Muscle of back (tissue), 11 donors: ENCODE results near the gene YDJC. TPM values are rescaled to one million over a fixed set of nuclear protein-coding genes. Genes with fewer than 3 reads are reported as not detected.
"Not testable (repeated sequence)": the region's sequence is repeated elsewhere in the genome, so short reads cannot be mapped to it uniquely, and the experiment has no call there.

Source experiments
- DNase-seq, 3 donors: peaks; one replicate each; pipeline versions ENCODE4 v3.0.0 to v3.0.0-alpha.2; 2013
- polyA plus RNA-seq, 10 donors: library from polyadenylated mRNA; unstranded; fragments of 120-200 nt; gene quantifications; one replicate each; pipeline ENCODE4 v1.2.1, GENCODE V29; 2013; ENCODE audit not compliant: insufficient read length in 10 of 10

YDJC gene
- polyA plus RNA-seq, 10 donors: 2.7 to 5.6 (median 4.0) TPM

DNA sequence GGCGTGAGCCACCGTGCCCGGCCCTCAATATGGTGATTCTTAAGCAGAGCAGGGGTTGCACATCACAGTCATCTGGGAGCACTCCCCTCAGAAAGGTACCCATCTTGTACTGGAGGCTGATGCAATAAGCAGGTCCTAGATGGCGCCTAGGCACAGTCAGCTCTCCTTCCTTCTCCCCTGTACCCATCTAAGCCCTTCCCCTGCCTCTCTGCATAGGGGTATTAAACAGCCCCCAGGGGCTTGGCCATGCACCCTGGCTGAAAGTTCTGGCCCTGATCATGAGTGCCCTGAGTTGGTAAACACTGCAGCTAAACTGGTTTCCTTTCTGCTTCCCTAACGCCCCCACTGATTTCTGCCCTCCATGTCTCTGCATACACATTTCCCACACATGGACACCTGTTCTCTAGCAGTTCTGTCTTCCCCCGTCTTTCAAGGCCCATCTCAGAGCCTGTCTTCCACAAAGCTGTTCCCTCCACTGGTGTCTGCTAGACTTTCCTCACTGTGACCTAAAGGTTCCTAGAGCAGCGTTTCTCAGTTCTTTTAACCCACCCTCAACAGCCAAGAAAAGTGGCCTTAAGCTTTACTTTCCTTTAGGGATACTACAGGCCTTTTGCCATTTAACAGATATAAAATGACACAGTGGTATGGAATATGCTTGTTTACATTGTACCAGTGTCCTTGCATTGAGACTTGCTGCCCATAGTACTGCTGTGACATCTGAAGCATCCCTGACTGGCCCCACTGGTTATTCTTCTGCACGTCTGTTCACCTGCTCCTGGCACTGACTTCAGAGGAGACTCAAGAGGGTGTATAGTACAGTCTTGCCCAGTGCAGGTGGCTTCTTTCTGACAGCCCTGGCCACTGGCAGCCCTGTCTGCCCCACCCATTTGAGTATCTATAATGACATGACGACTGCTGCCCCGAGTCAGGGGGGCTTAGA is 46.8 kb downstream of the YDJC start:
- no peak for DNase-seq

DNA sequence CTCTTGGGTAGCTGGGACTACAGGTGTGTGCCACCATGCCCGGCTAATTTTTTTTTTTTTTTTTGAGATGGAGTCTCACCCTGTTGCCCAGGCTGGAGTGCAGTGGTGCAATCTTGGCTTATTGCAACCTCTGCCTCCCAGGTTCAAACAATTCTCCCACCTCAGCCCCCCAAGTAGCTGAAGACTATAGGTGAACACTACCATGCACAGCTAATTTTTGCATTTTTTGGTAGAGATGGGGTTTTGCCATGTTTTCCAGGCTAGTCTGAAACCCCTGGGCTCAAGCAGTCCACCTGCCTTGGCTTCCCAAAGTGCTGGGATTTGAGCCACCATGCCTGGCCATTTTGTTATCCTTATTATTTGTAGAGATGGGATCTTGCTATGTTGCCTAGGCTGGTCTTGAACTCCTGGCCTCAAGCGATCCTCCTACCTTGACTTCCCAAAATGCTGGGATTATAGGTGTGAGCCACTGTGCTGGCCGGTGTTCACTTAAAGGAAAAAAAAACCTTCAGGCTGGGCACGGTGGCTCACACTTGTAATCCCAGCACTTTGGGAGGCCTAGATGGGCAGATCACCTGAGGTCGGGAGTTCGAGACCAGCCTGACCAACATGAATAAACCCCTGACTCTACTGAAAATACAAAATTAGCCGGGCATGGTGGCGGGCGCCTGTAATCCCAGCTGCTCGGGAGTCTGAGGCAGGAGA is 48.7 kb downstream of the YDJC start:
- not testable (repeated sequence) for DNase-seq

- DNase-seq: not testable (repeated sequence)
Observed at GRCh38 chr22:21580623-21581007, 49.2 kb downstream of the YDJC start.

GRCh38 chr22:21579474-21579851 is 50.4 kb downstream of the YDJC start:
- DNase-seq: no peak

Other genes with a start within 250 kb of the YDJC start
- not detected for gene RIMBP3B, start 246.3 kb downstream of the YDJC start, polyA plus RNA-seq
- gene HIC2, start 212.7 kb downstream of the YDJC start, polyA plus RNA-seq: 1 to 10 TPM; 3.1 to 8.8 (median 4.5) TPM
- gene TMEM191C, start 162.6 kb downstream of the YDJC start, polyA plus RNA-seq: under 1 TPM; 0.17 to 0.66 (median 0.37) TPM
- gene RIMBP3C, start 78.6 kb downstream of the YDJC start, polyA plus RNA-seq: under 1 TPM; 0.24 to 0.88 (median 0.40) TPM
- 10 to 100 TPM; 37.1 to 45.5 (median 39.5) TPM for gene UBE2L3, start 62.3 kb downstream of the YDJC start, polyA plus RNA-seq
- under 1 TPM; 0.19 to 0.71 (median 0.39) TPM for gene CCDC116, start 2.7 kb upstream of the YDJC start, polyA plus RNA-seq
- gene SDF2L1, start 12.3 kb upstream of the YDJC start, polyA plus RNA-seq: 10 to 100 TPM in 3 of 10 donors, 1 to 10 TPM in 7; 4.9 to 13.8 (median 7.4) TPM
- gene PPIL2, start 36.0 kb upstream of the YDJC start, polyA plus RNA-seq: 10 to 100 TPM; 25.9 to 35.3 (median 27.8) TPM
- gene YPEL1, start 105.8 kb upstream of the YDJC start, polyA plus RNA-seq: 10 to 100 TPM; 10.0 to 21.6 (median 14.9) TPM
- 100 to 1,000 TPM; 108 to 160 (median 122) TPM for gene MAPK1, start 237.6 kb upstream of the YDJC start, polyA plus RNA-seq